ENCODE results near the gene OSMR. TPM values are rescaled to one million over a fixed set of nuclear protein-coding genes. Genes with fewer than 3 reads are reported as not detected.

Gene OSMR
- total RNA-seq, 1 experiment from 2014 or later: 1.6 TPM

- Histone ChIP-seq H3K27ac (ENCODE audit: insufficient read length, low read depth, low read length) (no peak overlapping the region), H3K4me1 (ENCODE audit: insufficient read depth, low read length) (0 out of 2 replicates have a peak, but pooled peaks cover 2% of the 10 kb centered on the region)
Measured at GRCh38 chr5:38808666-38809343, 37.0 kb upstream of the OSMR start.

More at GRCh38 chr5:38808666-38809343, 37.0 kb upstream of the OSMR start:
- Histone ChIP-seq H3K79me1 (ENCODE audit: insufficient read depth, low read depth, low read length, poor library complexity, severe bottlenecking) (no peaks in the 10 kb centered on the region), H4K8ac (replicated peaks; ENCODE audit: insufficient read length, low read depth, low read length) (no peak overlapping the region), H2BK15ac (ENCODE audit: low read depth, low read length) (no peak overlapping the region), H3T11ph (ENCODE audit: low read length) (no peak overlapping the region), H3K14ac (ENCODE audit: insufficient read depth, low read length) (no peak overlapping the region), H2BK12ac (ENCODE audit: insufficient read length, low read depth, low read length) (no peak overlapping the region), H2BK5ac (ENCODE audit: insufficient read length, low read length) (no peak overlapping the region), H2AK5ac (ENCODE audit: insufficient read length, low read length) (no peak overlapping the region), H3K4me2 (ENCODE audit: insufficient read depth, insufficient read length, low read length) (no peak overlapping the region), H4K20me1 (ENCODE audit: control insufficient read depth, insufficient read depth, insufficient read length) (no peaks in the 10 kb centered on the region), H3K27me3 (ENCODE audit: insufficient read depth, low read length) (no peaks in the 10 kb centered on the region; the same call in 1 of the 2 replicates), H2BK20ac (ENCODE audit: low read depth, low read length, poor library complexity, severe bottlenecking) (no peak overlapping the region), H3K4ac (ENCODE audit: low read depth, low read length) (no peak overlapping the region), H3K18ac (ENCODE audit: insufficient read length, low read depth, low read length) (no peak overlapping the region), H3K9me3 (ENCODE audit: control insufficient read depth, low read depth, low read length) (no peaks in the 10 kb centered on the region), H3K9ac (ENCODE audit: extremely low read depth, insufficient read length, low read length) (no peak overlapping the region), H3K79me2 (ENCODE audit: insufficient read depth, low read length) (no peaks in the 10 kb centered on the region), H3K23me2 (ENCODE audit: insufficient read length, low read depth, low read length, poor library complexity, severe bottlenecking) (no peaks in the 10 kb centered on the region), H3K23ac (ENCODE audit: insufficient read length, low read depth, low read length) (no peak overlapping the region), H4K91ac (ENCODE audit: insufficient read length, low read depth, low read length) (no peak overlapping the region), H2AFZ (ENCODE audit: low read length) (no peak overlapping the region), H3K56ac (ENCODE audit: insufficient read length, low read depth, low read length) (no peak overlapping the region), H2BK120ac (ENCODE audit: low read depth, low read length, poor library complexity, severe bottlenecking) (no peak overlapping the region), H4K5ac (ENCODE audit: insufficient read length, low read depth, low read length) (no peak overlapping the region)
- Mint-ChIP-seq H3K36me3 (ENCODE audit: insufficient read depth in 1 of 3, low read depth in 3 of 3) (no peaks in the 10 kb centered on the region), H3K27me3 (ENCODE audit: low read depth) (peaks cover 8% of the 10 kb centered on the region; the same call in 1 of the 2 replicates), H3K4me1 (peaks cover 4% of the 10 kb centered on the region in 2 experiments), H3K4me3 (no peak overlapping the region), H3K27ac (no peak overlapping the region), H3K9me3 (peaks cover 0 to 3% of the 10 kb centered on the region in 2 experiments; a peak in 3 of 5 replicates)
- no peak for TF ChIP-seq CTCF (conservative IDR thresholded peaks at IDR 0.05)
- peak; percentile 36 for DNase-seq
- no CpG with 5 or more reads among the region's 23 CpGs for WGBS (ENCODE audit: extremely low coverage, insufficient read length, low lambda C conversion rate)

Measured in H9 (cell line).